ENCODE measurements around the gene SH2D3C.

Gene SH2D3C

DNA sequence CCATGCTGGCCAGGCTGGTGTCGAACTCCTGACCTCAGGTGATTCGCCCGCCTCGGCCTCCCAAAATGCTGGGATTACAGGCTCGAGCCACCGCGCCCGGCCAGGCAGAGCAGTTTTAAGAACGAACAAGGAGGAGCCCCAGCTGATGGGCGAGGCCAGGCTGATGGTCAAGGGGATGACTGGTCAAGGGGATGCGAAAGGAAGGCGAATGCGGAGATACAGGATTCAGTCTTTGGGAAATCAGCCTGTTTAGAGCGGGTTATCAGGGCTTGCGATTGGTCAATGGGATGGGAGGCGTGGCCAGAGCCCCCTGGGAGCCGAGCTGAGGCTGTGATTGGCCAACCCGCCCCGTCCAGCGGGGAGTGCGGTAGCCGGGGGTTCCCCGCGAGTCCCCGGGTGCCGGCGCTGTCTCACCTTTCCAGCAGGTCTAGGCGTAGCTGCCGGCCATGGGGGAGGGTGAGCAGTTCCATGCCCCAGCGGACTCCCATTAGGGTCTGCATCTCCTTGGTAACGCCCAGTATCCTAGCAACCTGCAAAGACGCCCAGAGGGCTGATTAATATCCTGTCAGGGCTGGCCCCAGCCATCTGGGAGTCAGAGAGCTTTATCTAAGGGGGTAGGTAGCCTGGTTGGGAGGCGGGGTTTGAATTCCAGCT, 35.9 kb downstream of the SH2D3C start:
- no peak for DNase-seq (ENCODE audit: low read depth in 1 of 2, low spot score in 1 of 2)

- DNase-seq (ENCODE audit: low read depth in 1 of 2, low spot score in 1 of 2), result no peak
Observed at GRCh38 chr9:127741831-127742434, 36.5 kb downstream of the SH2D3C start.

- DNase-seq (ENCODE audit: low read depth in 1 of 2, low spot score in 1 of 2), result no peak
Observed at GRCh38 chr9:127739614-127740330, 38.7 kb downstream of the SH2D3C start.

- DNase-seq (ENCODE audit: low read depth in 1 of 2, low spot score in 1 of 2), result no peak
Observed at GRCh38 chr9:127738666-127739065, 39.8 kb downstream of the SH2D3C start.

GRCh38 chr9:127735530-127736185, 42.8 kb downstream of the SH2D3C start:
- no peak for DNase-seq (ENCODE audit: low read depth in 1 of 2, low spot score in 1 of 2)

GRCh38 chr9:127734747-127735529, 43.5 kb downstream of the SH2D3C start, which contains the start of gene TOR2A:
Gene TOR2A (minus strand): TSS chr9:127735294. CDS start chr9:127735270, 24 bp downstream.
- DNase-seq (ENCODE audit: low read depth in 1 of 2, low spot score in 1 of 2), result peak; percentile 97

DNA sequence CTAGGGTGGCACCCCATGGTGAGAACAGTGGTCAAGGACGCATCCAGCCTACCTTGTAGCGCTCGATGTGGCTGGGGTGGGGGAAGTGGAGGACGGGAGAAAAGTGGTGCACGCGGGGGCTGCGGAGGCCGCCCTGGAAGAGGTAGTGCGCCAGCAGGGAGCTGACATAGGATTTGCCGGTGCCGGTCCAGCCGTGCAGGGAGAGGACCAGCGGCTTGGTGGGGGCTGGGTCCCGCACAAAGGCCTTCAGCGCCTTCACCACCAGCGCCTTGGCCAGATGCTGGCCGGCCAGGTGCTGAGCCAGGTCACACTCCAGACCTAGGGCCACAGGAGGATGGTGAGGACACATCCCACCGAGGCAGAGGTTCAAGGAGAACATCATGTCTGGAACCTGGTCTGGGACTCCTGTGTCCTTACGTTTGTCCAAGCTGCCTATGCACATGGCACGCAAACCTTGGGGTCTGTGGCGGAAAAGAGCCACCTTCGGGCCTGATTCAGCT, 44.2 kb downstream of the SH2D3C start:
- DNase-seq (ENCODE audit: low read depth in 1 of 2, low spot score in 1 of 2), result no peak

- DNase-seq (ENCODE audit: low read depth in 1 of 2, low spot score in 1 of 2), result no peak
Observed at GRCh38 chr9:127733614-127734013, 44.9 kb downstream of the SH2D3C start.

DNA sequence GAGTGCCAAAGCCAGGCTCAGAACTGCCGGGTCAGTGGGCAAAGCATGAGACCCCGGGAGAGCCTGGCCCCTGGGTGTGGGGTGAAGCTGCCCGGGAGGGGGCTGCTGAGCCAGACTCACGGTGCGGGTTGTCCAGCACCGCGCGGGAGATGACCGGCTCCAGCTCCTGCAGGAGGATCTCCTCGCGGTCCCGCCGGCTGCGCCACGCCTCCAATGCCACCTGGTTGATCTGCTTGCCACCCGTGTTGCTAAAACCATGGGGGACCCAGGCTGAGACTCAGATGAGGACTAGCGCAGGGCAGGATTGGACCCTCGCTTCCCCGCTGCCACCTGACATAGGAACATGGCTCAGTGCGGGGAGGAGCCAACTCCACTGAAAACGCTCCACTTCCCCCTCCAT, 46.0 kb downstream of the SH2D3C start:
- no peak for DNase-seq (ENCODE audit: low read depth in 1 of 2, low spot score in 1 of 2)

DNA sequence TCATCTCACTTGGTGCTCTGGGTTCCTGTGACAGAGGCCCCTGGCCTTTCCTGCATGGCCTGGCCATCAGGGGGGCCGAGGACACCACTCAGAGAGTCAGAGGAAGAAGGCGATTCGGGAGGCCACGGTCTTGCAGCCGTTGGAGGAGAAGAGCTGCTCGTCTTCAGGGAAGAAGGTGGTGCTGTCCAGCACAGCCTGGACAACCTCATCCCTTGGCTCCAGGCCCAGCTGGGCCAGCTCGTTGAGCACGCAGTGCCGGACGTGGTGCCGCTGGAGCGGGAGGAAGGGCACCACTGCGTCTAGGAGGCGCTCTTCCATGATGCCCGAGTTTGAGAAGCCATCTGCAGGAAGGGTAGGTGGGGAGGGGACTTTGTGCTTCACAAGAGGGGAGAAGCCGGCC, 46.5 kb downstream of the SH2D3C start:
- no peak for DNase-seq (ENCODE audit: low read depth in 1 of 2, low spot score in 1 of 2)

GRCh38 chr9:127730799-127731410, 47.6 kb downstream of the SH2D3C start:
- DNase-seq (ENCODE audit: low read depth in 1 of 2, low spot score in 1 of 2), result no peak

DNA sequence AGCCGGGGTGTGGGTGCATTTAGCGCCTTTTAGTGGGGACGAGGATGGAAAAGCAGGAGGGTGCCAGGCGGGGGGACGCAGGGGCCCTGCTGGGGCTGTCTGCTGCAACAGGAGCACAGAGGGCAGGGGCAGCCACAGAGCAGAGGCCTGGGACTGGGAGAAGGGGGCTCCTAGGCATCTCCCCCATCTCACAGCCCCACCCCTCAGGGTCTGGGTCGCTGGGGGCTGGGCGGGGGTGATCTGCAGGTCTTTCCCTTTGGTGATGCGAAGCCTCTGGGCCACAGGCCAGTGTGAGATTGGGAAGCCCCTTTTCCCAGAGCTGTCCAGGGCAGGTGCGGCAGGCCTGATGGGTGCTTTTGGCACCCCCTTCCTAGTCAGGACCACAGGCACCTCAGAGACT, 48.2 kb downstream of the SH2D3C start:
- DNase-seq (ENCODE audit: low read depth in 1 of 2, low spot score in 1 of 2), result no peak

- DNase-seq (ENCODE audit: low read depth in 1 of 2, low spot score in 1 of 2), result no peak
Observed at GRCh38 chr9:127729522-127730256, 48.8 kb downstream of the SH2D3C start.

DNA sequence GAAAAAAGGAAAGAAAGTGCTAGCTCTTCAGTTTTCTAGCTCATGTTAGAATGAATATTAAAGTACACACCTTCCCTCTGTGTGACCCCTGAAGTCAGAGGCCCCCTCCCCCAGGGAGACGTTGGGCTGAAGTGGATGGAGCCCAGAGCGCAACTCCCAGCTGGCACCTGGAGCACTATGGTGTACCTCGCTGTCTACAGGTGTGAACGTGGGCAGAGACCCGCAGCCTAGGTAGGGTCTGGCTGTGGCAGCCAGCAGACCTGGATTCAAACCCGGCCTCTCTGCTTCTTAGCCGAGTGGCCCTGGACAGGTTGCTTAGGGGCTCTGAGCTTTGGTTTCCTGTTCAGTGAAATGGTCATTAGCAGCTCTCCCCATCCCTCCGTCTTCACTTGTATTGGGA, 49.7 kb downstream of the SH2D3C start:
- no peak for DNase-seq (ENCODE audit: low read depth in 1 of 2, low spot score in 1 of 2)

- no peak for DNase-seq (ENCODE audit: low read depth in 1 of 2, low spot score in 1 of 2)
Observed at GRCh38 chr9:127726871-127727270, 51.6 kb downstream of the SH2D3C start.

DNA sequence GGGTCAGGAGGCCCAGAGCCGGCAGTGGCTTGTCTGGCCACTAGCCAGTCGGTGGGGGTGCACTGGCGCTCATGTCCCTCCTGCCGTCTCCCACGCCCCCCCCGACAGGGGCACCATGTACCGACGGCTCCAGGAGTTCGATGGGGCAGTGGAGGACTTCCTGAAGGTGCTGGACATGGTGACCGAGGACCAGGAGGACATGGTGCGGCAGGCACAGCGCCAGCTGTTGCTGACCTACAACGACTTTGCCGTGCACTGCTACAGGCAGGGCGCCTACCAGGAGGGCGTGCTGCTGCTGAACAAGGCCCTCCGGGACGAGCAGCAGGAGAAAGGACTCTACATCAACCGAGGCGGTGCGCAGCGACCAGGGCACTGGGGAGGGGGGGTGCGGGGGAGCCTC, 54.5 kb downstream of the SH2D3C start:
- no peak for DNase-seq (ENCODE audit: low read depth in 1 of 2, low spot score in 1 of 2)

DNA sequence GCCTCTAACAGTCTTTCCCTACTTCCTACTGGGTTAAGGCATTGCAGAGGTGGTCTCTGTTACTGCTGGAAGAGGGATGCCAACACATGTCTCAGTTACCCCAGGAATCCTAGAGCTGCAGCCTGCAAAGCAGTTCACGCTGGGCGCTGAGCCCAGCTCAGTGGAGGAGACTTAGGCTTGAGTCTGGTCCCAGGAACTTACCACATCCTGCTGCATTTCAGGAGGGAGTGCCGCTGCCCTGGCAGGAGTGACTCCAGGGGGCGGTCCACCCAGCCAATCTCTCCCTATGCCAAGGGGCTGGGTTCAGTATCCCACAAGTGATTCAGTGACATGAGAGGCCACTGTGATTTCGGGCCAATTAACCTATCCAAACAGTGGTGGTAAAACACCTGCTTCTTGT, 55.0 kb downstream of the SH2D3C start:
- no peak for DNase-seq (ENCODE audit: low read depth in 1 of 2, low spot score in 1 of 2)

- DNase-seq (ENCODE audit: low read depth in 1 of 2, low spot score in 1 of 2), result no peak
Observed at GRCh38 chr9:127723013-127723412, 55.5 kb downstream of the SH2D3C start.

- DNase-seq (ENCODE audit: low read depth in 1 of 2, low spot score in 1 of 2), result no peak
Observed at GRCh38 chr9:127722055-127722745, 56.3 kb downstream of the SH2D3C start.
